ENCODE measurements around the gene CASP2. TPM values are rescaled to one million over a fixed set of nuclear protein-coding genes. Genes with fewer than 3 reads are reported as not detected.

Gene CASP2
- total RNA-seq, 3 donors from 2014 or later = 82.2 to 90.5 (median 88.6) TPM

DNA sequence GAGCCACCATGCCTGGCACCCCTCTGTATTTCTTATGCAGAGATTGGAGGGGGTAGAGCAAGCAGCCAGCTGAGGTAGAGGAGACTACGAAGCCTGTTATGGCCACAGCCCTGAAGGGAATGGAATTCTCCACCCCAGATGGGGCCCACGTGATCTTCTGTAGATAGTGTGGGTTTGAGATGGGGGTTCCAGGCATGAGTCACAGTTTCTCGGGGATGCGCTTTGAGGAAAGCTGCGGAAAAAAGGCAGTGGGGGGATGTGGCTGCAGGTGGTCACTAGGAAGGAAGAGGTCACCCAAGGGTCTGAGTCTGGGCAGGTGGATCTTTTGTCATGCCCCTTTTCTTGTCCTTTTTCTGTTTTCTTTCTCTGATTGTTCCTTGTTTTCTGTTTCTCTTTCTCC, 62.9 kb downstream of the CASP2 start:
- DNase-seq = no peak
- H3K4me1 Mint-ChIP-seq (ENCODE audit: low read depth) = no peaks in the 10 kb centered on the region
- no peak for ATAC-seq
- H3K9me3 Mint-ChIP-seq = no peaks in the 10 kb centered on the region
- H3K36me3 Mint-ChIP-seq (ENCODE audit: insufficient read depth) = no peaks in the 10 kb centered on the region
- H3K4me3 Mint-ChIP-seq = no peak overlapping the region
- peaks cover 11% of the 10 kb centered on the region for H3K27me3 Mint-ChIP-seq (ENCODE audit: low read depth)

DNA sequence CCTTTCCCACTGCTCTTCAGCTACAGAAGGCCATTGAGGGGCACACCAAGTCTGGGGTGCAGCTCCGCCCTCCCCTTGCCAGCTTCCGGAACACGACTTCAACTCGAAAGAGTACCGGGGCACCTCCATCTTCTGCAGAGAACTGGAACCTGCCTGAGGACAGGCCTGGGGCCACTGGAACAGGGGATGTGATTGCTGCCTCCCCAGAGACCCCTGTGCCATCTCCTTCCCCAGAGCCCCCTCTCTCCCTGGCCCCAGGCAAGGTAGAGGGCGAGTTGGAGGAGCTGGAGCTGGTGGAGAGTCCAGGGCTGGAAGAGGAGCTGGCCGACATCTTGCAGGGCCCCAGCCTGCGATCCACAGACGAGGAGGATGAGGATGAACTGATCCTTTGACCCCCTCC, 63.4 kb downstream of the CASP2 start:
- Mint-ChIP-seq H3K4me3 (no peak overlapping the region), H3K9me3 (no peaks in the 10 kb centered on the region), H3K4me1 (ENCODE audit: low read depth) (no peaks in the 10 kb centered on the region), H3K27me3 (ENCODE audit: low read depth) (peaks cover 7% of the 10 kb centered on the region), H3K36me3 (ENCODE audit: insufficient read depth) (no peaks in the 10 kb centered on the region)
- DNase-seq (no peak), ATAC-seq (no peak)

DNA sequence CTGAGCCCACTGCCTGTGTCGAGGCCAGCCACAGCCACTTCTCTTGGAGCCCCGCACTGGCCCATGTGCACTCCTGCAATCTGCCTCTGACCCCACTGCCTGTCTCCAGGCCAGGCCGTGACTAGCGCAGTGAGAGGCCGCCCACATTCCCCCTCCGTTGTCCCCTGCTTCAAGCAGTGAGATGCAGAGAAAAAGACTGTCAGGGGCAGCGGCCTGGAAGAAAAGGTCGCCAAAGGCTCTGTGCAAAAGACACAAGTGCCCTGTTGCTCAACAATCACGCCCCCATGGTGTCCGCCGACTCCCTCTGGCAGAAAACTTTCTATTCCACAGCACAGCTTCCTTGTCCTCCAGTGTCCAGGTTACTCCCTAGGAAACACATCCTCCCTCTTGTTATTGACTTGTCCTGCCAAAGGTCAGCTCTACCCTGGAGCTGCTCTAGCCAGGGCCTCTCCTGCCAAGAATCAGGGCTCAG, 64.4 kb downstream of the CASP2 start:
- no peak for DNase-seq
- Mint-ChIP-seq H3K27me3 (ENCODE audit: low read depth) (peaks cover 2% of the 10 kb centered on the region), H3K9me3 (no peaks in the 10 kb centered on the region), H3K4me3 (no peak overlapping the region), H3K36me3 (ENCODE audit: insufficient read depth) (no peaks in the 10 kb centered on the region), H3K4me1 (ENCODE audit: low read depth) (no peaks in the 10 kb centered on the region)
- ATAC-seq = no peak

DNA sequence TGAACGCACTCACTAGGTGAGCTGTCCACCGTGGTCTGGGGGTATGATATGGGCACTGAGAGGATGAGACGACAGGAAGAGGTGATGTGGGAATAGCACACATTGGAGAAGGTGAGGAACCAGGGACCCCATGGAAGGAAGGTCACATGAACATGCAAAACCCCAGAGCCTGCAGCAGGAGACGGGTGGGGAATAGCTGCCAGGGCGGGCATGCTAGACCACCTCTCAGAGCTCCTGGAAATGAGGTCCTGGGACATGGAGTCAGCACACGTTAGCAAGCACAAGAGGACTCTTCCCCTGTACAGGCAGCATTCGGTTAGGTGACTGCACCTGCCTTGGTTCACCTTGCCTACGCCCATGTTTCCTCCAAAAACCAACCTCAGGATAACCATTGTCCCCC, 66.2 kb downstream of the CASP2 start:
- no peaks in the 10 kb centered on the region for H3K4me1 Mint-ChIP-seq (ENCODE audit: low read depth)
- ATAC-seq (no peak), DNase-seq (no peak)
- no peaks in the 10 kb centered on the region for H3K36me3 Mint-ChIP-seq (ENCODE audit: insufficient read depth)
- no peak overlapping the region for H3K4me3 Mint-ChIP-seq
- peaks cover 2% of the 10 kb centered on the region for H3K27me3 Mint-ChIP-seq (ENCODE audit: low read depth)
- H3K9me3 Mint-ChIP-seq = no peaks in the 10 kb centered on the region

DNA sequence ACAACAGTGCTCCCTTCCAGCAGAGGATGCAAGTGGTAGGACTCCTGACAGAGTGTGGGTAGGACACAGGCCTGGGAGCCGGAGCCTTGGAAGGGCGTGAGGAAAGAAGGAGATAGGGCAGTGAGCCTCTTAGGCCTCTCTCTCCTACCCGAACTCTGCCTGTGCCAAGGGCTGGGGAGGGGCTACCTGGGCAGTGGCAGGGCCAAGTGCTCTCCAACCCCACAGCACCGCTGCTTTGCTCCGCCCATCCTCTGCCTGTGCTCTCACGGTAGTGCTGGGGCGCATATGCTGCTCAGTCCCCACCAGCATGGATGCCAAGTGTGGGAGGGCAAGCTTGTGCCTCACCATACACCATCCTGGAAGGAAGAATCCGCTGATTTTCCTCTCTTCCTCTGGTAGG, 66.8 kb downstream of the CASP2 start:
- ATAC-seq (no peak), DNase-seq (no peak)
- Mint-ChIP-seq H3K9me3 (no peaks in the 10 kb centered on the region), H3K4me3 (no peak overlapping the region), H3K27me3 (ENCODE audit: low read depth) (peaks cover under 1% of the 10 kb centered on the region), H3K36me3 (ENCODE audit: insufficient read depth) (no peaks in the 10 kb centered on the region), H3K4me1 (ENCODE audit: low read depth) (no peaks in the 10 kb centered on the region)

DNA sequence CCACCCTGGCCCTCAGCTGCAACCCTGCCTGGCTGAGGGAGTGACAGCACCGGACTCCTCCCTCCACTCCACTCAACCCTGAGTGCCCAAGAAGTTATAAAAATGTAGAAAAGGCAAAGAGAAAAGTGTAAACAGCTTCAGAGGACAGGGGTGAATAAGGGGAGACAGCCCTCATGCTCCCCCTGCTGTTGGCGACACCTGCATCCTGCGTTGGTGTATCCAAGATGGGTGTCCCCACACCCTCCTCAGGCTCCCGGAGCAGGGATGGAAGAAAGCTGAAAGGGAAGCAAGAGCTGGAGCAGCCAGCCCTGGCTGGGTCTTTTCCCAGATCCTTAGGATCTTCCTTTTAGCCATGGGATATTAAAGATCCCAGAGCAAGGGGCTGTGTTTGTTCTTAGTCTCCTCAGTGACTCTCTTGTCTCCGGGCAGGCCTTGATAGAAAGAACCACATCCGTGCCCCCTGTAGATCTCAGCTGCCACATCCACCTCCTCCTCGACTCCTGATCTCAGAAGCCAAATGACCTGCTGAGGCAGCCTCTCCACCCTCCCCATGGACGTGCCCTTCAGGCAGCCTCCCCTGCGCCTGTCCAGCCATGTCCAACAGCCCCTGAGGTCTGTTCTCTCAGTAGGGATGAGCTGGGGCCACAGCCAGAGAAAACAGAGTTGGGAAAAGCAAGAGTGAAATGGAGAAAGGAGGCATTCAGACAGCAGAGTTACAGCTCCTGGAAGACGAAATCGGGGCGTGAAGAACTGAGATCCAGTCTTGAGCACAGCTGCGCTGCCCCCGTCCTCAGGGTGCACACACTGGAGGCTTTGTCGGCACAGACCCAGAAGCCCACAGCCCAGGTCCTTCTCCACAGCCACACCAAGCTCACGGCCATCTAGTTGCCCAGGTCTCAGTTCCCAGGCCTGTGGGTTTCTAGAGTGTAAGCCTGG, 67.6 kb downstream of the CASP2 start:
- no peak for DNase-seq
- Mint-ChIP-seq H3K27me3 (ENCODE audit: low read depth) (peaks cover 3% of the 10 kb centered on the region), H3K4me1 (ENCODE audit: low read depth) (no peaks in the 10 kb centered on the region), H3K4me3 (no peak overlapping the region), H3K36me3 (ENCODE audit: insufficient read depth) (no peaks in the 10 kb centered on the region), H3K9me3 (no peaks in the 10 kb centered on the region)
- no peak for ATAC-seq

DNA sequence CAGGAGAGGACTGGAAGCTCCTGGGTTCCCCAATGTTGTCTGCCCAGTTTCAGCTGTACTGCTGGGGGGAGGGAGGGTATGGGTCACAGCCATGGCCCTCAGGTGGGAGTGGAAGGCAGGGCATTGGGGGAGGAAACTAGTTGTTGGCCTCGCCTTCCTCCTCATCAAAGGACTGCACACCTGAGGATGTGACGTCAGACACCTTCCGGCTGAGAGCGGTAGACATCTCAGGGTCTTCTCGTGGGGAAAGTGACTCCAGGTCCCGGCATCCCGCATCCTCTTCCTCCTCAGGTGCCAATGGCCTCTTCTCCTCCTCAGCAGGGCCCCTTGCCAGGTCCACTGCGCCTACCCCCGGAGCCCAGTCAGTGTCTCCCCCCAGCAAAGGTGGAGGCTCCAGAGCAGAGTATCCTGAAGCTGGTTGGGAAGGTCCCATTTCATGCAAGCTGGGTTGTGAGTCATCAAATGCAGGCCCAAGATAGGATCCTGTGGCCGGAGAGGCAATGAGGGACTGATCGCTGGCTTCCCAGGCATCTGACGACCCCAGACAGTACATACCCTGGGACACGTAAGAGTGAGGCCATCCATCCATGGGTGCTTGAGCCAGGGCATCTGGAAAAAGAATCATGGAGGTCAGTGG, 68.4 kb downstream of the CASP2 start:
- DNase-seq (no peak), ATAC-seq (no peak)
- Mint-ChIP-seq H3K4me3 (no peak overlapping the region), H3K36me3 (ENCODE audit: insufficient read depth) (no peaks in the 10 kb centered on the region), H3K4me1 (ENCODE audit: low read depth) (no peaks in the 10 kb centered on the region), H3K27me3 (ENCODE audit: low read depth) (peaks cover 7% of the 10 kb centered on the region), H3K9me3 (no peaks in the 10 kb centered on the region)

Other genes starting within 250 kb of the CASP2 start
- gene OR6V1, start 236.0 kb upstream of the CASP2 start, total RNA-seq = not detected
- not detected for gene PIP, start 156.3 kb upstream of the CASP2 start, total RNA-seq
- not detected for gene TAS2R39, start 104.9 kb upstream of the CASP2 start, total RNA-seq
- not detected for gene TAS2R40, start 66.3 kb upstream of the CASP2 start, total RNA-seq
- gene GSTK1, start 24.9 kb upstream of the CASP2 start, total RNA-seq = 10 to 100 TPM; 90.4 to 97.2 (median 96.5) TPM
- gene TMEM139, start 3.4 kb upstream of the CASP2 start, total RNA-seq = under 1 TPM in 2 of 3 donors, not detected in 1; 0.19 to 0.32 TPM
- gene CLCN1, start 27.8 kb downstream of the CASP2 start, total RNA-seq = not detected
- under 1 TPM; 0.28 to 0.50 (median 0.43) TPM for gene FAM131B, start 74.4 kb downstream of the CASP2 start, total RNA-seq
- gene ZYX, start 93.0 kb downstream of the CASP2 start, total RNA-seq = 10 to 100 TPM; 89.0 to 94.2 (median 90.6) TPM
- 1 to 10 TPM; 1.1 to 1.9 (median 1.5) TPM for gene EPHA1, start 120.5 kb downstream of the CASP2 start, total RNA-seq
- not detected for gene TAS2R60, start 155.1 kb downstream of the CASP2 start, total RNA-seq
- not detected for gene TAS2R41, start 189.5 kb downstream of the CASP2 start, total RNA-seq